GM19438 (cell line): Measurements from ENCODE around the gene EXD3.

Source experiments
- ATAC-seq: cut with Tn5 transposase; IDR thresholded peaks from one replicate; pipeline ENCODE4 v1.9.1; 2021; ENCODE audit warnings: low read depth; ENCODE audit not compliant: unreplicated experiment

Gene EXD3

DNA sequence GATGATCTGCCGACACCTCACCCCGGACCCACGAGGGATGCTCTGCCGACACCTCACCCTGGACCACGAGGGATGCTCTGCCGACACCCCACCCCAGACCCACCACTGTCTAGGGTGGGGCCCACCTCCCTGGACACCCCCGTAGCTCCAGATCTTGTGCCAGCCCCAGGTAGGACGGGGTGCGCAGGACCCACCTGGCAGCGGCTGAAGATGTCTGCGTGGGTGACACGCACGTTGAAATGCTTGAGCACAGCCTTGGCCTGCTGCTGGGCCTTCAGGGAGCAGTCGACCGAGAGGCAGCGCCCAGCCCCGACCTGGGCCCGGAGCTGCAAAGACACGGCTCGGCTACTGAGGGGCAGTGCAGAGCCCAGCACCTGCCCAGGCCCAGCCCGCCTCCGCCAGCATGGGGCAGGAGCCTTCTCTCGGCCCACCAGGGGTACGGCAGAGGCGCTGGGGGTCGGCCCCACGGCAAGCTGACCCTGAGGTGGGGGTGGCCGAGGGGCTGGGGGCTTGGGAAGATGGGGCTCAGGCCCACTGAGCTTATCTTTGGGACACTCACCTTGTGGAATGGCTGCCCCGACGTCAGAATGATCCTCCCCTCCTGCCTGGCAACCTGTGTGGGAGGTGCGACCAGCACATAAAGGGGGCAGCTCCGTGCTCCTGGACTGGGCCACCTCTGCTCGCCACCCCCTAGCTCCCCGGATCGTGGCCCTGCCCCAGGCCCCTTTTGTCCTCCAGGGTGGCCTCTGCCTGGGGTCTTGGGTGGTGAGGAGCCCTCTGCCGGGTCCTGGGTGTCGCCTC, 99.2 kb downstream of the EXD3 start:
- no peak for ATAC-seq

DNA sequence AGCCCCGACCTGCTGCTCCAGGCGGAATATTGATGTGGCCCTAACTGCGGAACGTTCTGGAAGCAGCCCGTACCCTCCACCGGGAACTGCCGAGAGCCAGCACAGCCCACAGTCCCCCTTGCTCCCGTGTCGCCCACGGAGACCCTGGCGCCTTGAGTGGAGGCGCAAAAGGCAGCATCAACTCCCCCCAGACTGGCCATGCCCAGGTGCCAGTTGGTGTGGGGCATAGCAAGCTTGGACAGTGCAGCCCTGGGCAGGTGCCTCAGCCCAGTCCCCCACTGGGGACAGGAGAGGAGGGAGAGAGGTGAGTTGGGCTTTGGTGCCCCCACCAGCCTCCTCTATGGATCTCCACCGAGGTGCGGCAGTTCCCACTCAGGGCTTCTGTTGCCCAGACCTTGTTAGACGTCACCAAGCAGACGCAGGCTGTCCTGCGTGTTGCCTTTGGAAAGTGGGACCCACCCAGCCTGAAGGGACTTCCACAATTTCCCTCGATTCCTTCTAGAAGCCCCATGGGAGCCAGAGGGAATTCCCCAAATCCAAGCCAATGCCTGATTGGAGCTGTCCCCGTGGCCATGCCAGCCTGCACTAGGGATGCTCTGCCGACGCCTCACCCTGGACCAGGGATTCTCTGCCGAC, 101.1 kb downstream of the EXD3 start:
- ATAC-seq: no peak

DNA sequence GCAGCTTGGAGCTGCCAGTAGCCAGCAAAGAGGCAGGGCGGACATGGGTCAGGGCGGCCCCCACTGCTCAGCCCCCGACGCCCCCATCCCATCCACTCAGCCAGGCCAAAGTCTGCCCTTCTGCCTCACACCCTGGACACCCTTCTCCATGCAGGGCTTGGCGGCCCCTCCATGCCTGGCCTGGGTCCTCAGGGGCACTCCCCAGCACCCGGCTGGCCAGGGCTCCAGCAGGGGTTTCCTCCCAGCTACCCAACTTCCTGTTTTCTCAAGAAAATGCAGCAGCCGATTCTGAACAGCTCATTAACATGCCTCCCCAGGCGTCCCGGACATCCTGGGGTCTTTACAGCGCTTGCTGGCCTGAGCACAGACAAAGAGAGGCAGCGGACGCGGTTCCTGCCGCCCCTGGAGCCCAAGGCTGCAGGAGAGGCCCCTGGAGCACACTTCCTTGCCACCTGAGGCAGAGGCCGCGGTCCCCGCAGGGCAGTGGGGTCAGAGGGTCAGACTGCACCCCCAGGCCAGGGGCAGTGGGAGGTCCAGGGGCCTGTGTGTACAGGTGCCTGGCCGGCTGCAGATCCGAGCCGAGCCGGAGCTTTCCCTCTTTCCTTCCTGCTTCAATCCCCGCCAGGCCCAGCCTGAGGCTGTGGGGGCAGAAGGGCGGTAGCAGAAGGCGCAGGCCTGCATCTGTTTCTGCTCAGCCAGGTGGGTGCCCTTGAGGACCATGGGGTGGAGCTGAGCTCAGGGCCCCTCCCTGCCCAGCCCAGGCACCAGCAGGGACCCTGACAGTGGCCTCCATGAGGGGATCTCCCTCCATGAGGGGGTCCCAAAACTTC, 102.2 kb downstream of the EXD3 start:
- no peak for ATAC-seq

DNA sequence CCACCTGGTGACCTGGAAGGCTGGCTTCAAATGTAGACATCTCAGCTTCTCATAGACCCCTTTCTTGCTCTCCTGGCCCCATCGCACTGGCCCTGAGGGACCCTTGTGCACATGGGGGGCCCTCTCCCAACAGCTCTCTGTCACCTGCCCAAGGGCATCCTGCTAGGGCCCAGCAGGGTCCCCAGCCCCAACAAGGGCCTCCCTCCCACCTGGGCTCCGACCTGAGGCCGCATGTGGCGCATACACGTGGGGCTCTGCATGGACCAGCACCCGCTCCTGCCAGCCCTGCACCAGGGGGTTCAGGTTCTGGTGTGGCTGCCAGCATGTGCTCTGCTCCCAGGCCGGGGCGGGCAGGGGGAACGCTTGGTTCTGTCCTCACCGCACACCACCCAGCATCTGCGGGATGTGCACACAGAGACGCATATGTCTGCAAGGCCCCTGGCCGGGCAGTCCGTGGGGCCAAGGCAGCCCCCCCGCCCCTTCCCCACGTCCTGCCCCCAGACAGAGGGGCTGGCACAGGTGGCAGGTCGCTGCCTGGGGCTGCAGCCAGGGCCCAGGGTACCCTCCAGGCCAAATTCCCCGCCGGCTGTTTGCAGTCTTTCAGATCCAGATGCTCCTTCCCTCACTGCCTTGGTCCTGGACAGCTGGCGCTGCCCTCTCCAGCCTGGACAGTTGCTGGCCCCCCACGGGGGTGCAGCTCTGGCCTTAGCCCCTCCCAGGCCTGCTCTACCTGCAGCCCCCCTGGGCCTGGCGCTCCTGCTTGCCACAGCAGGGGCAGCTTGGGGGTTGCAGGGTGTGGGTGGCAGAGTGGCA, 103.0 kb downstream of the EXD3 start:
- ATAC-seq: no peak

DNA sequence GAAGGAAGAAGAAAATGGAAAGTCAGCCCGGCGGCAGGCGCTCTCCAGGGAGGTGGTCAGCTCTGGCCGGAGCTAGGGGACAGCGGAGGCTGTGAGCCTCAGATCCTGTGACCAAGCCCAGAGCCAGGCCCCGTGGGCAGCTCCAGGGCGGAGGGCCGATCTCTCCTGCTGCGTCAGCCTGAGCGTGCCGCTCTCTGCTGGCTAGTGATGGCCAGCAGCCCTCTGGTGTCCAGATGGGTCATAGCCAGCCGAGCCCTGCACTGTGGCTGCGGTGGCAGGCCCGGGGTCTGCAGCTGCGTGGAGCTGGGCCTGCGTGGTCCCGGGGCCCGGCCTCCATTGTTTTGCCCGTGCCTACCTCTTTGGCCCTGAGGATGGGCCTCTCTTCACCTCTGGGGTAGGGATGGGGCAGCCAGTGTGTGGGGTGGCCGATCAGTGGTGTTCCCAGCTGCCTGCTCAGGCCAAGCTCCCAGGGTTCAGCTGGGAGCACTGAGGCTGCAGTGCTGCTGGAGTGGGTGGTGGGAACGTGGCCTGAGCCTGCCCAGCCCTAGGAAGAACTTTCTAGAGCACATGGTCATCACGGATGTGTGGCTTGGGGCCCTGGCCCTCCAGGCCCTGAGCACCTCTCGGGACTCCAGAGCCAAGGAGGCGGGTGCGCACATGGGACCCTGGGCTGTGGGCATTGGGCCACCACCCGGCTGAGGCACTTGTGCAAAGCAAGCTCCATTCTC, 103.8 kb downstream of the EXD3 start:
- ATAC-seq: no peak

DNA sequence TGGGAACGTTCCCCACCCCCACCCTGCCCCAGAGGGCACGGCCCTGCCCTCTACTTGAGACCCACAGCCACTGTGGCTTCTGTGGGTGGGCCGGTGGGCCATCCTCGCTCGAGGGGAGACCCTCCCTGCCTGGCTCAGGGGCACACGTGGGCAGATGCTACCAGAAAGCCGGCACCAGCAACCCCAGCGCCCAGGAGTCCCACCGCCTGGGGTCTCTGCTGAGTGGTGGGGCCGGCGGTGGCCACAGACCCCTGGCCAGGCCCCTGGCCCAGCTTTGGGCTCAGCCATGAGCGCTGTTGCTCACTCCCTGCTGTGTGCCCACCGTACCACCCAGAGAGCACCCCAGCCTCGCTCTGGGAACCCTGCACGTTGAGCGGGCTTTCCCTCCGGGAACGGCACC, 104.4 kb downstream of the EXD3 start:
- ATAC-seq: no peak

DNA sequence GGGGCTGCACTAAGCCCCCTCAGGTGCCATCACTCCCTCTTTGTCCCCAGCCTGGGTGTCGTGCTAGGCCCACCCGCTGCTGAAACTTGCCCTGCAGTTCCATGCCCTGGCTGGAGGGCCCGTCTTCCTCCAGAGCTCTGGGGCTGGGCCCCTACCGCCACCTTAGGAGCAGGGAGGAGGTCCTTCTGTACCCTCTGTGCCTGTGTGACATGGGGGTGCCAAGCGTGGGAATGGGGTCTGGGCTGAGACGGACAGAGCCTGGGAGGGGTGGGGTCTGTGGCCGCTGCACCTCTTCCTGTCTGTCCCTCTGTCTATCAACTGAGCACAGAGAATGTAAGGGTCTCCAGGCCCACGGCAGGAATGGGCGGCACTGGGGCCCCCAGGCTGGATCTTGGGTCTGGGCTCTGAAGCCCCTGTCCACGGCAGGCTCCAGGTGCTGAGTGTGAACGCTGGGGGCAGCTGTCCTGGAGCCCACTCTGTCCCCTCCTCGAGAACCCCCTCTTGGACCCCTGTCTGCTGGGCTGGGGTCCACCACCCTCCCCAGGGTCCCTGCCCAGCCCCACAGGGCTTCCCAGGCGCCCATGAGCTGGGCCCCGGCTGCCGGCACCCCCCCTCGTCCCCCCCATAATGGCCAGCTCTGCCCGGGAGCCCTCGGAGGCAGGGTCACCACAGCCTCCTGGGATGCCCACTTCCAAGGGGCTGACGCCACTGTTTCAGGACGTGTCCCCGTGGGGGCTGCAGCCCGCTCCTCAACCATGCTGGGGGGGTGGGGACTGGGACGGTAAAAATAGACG, 105.0 kb downstream of the EXD3 start:
- ATAC-seq: no peak

DNA sequence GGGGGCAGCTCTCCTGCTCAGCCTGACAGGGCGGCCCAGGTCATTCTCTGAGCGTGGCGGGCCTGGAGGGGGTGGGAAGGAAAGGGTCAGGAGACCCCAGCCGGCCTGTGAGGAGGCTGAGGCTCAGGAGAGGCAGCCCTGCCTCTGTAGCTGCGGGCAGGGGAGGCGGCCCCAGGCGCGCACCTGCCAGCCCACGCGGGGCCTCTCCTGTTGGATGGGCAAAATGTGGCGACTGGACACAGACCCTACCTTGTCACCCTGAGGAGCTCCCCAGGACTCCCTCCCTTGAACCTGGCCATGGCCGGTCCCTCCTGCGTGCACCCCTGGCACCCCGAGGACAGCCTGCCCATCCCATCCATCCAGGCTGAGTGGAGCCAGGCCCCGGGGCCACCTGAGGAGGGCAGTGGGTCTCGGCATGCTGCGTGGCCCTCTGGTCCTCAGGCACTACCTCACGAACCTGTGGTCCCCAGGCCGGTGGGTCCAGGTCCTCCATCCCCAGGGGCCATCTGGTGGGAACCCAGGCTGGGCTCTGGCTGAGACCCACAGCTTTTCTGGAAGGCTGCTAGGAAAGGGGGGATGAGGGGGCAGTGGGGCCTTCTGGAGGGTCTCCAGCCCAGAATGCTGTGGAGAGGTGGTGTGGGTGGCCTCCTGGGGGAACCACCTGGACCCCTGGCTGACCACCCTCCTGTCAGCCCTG, 105.8 kb downstream of the EXD3 start:
- ATAC-seq: no peak

DNA sequence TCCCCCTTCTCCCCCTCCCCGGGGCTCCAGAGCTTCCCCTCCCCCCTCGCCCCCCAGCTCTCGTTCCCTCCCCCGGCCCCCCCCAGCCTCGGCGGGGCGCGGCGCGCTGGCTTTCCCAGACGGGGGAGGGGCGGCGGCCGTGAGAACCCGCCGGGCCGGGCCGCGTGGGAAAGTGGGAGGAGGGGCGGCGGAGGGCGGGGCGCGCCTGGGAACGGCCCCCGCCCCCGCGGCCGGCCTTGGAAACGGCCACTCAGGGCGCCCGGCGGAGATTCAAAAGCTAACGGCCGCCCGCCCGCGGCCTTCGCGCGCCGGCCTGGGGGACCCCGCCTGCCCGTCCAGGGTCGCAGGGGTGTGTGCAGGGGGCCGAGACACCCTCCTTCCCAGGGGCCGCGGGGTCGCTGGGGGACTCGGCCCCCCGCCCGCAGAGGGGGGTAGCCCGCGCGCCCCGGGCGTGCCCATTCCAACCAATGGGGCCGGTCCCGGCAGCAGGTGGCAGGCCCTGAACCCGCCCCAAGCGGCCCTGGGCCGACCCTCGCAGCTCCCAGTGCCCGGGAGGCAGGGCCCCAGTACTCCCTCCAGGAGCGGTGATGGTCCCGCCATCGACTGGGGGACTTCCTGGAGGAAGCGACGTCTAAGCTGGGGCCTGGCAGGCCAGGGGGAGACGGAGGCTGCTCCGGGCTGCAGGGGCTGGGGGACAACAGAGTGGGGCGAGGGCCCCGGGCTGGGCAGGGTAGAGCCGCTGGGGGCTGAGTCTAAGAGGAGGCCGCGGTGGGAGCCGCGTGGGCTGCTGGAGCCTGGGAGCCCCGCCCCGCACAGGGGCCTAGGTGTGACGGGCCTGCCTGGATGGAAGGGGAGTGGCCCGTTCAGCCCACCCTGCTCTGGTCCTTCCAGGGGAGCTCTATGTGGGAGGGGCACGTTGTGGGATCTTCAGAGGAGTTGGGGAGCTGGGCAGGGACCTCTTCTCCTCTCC, 106.7 kb downstream of the EXD3 start:
- no peak for ATAC-seq

DNA sequence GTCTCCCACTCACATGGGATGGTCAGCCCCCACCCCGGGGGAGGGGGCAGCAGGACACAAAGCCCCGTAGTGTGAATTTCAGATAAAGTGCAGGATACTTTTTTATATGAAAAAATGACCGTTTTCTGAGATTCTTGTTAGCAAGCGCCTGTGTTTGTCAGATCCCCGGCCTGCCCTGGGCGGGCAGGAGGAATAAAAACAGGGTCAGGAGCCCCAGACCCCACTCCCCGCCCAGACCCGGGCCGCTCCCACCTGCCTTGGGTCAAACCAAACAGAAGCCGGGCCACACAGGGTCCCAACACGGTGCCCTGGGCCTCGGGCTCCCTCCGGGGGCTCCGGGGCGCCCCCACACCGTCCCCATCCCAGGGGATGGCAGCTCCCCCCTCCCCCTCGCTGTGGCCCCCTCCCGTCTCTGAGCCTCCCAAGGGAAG, 107.4 kb downstream of the EXD3 start:
- no peak for ATAC-seq

DNA sequence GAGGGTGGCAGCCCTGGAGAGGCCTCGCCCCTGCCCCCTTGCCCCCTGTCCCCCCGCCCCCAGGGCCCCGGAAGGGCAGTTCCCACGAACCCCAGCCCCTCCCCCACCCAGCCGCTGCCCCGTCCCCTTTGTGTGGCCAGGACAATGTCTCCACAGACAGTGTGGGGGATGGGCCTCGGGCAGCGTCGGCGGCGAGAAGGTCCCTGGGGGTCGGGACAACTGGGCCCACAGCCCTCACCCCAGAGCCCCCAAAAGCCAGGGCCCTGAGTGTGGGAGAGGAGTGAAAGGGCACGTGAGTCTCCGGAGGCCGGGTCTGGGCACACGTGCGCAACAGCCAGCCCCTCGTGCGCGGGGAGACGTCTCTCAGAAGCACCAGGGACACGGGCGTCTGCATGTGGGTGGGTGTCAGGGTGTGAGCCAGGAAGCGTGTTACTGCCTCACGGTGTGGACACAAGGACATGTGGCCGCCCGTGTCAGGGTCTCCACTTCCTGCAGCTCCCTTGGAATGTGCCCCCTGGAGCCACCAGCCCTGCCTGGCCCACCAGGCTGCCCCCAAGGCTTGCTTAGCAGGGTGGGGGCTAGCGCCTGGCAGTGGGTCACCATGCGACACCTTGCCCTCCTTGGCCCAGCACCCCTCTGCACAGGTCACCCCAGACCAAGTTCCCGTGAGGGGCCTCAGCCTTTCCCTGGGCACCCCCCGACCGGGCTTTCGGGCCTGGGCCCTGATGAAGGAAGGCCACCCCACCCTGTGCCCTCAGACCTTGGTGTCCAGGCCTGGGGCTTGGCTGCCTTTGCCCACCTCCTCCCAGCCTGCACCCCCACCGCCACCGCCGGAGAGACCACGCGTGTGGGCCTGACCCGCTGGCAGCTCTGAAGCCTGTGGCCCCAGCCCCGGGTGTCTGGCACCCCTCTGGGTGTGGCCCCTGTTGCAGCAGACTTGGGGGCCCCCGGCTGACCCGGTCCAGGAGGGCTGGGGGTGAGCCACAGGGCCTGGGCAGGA, 108.1 kb downstream of the EXD3 start:
- no peak for ATAC-seq

DNA sequence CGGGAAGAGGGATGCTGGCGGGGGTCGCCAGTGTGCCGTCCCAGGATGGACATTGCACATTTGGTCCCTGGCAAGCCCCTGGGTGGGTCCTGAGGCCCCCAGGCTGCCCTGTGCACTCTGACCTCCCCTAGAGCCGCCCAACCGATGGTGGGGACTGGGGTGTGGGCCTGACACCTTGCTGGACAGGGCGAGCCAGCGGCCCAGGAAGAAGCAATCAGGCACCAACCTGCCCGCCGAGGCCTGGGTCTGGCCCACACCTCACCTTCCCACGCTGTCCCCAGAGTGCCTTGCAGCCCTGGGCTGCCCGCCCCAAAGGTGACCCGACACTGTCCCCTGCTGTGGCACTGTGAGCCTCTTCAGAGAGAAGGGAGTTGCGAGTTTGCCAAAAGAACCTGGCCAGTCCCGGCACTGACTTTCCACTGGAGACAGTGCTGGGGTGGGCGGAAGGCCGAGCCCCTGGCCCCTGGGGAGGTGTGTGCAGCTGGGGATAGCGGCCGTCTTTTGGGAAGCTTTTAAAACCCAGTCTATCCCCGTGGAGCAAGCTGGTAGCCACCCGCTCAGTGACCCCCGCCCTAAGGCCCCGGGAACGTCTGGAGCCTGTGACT, 108.9 kb downstream of the EXD3 start:
- no peak for ATAC-seq

DNA sequence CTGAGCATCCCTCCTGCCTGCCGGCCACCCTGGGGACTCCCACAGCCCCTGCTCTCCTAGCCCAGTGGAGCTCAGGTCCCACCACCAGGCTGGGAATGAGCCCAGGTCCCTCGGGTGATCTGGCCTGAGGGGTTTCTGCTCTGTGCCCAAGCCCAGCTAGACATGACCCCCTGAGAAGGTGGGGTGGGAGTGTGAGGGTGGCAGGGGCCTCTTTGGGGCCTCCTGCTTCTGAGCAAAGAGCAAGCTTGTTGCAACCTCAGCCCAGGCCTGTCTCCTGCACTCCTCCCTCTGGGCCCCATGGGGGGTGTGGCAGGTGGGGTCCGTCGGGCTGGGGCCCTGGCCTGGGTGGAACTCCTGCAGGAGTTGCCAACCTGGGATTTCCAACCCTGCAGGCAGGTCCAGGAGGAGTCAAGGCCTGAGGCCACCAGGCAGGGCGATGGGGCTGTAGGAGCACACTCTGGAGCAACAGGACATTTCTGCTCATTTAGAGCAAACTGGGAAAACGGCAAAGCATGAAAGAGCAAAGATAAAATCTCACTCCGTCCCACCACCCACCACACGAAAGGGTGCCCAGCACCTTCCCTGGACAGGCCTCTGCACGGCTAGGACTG, 109.5 kb downstream of the EXD3 start:
- ATAC-seq: no peak

DNA sequence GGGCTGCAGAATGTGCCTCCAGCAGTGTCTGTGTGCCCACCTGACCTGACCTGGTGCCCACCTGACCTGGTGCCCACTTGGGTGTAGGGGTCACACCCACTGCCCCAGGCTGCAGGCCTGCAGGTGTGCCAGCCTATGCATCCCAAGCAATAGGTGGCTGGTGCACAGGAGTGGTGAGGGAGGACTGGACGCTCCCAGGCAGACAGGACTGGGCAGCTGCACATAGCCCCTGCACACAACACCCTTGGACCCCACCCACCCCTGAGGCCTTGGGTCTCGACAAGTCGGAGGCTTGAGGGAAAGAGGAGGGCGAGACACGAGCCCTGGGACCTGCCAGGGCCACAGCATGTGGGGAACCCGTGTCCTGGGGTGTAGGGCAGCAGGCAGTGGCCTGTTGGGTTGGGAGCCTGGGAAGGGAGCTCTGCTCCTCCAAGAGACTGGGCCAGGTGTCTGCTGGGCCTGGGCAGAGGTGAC, 110.1 kb downstream of the EXD3 start:
- no peak for ATAC-seq
